Vagina (tissue), 2 donors: ENCODE data around the gene GNB1L.

Experiments used
- CTCF ChIP-seq, 3 experiments: fragments of 450-650 bp in 2 of 3; fragments of 200-600 bp in 1 of 3; sonication (generic) in 1 of 3; IDR thresholded peaks; one replicate each; pipeline ENCODE4 v1.5.1; 2017 to 2019; ENCODE audit warnings: antibody characterized with exemption in 3 of 3, mild to moderate bottlenecking in 2 of 3, moderate library complexity in 2 of 3
- POLR2AphosphoS5 ChIP-seq, 2 donors: sonication (generic); formaldehyde crosslinking; IDR thresholded peaks; one replicate each; pipeline ENCODE4 v1.9.0; 2017; ENCODE audit warnings: antibody characterized with exemption in 2 of 2, mild to moderate bottlenecking in 2 of 2, low read depth in 1 of 2; ENCODE audit not compliant: insufficient read depth in 1 of 2

- no peak for TF ChIP-seq POLR2AphosphoS5 (IDR thresholded peaks at IDR 0.05; ENCODE audit: insufficient read depth in 1 of 2, low read depth in 1 of 2)
- no peak for TF ChIP-seq CTCF (IDR thresholded peaks at IDR 0.05)
Observed at GRCh38 chr22:19738664-19739447, 115.8 kb downstream of the GNB1L start.
